HepG2 (cell line): Measurements from ENCODE around the gene MSANTD1. TPM values are rescaled to one million over a fixed set of nuclear protein-coding genes. Genes with fewer than 3 reads are reported as not detected.

Source experiments
- ATAC-seq: fragments of 200-7000 bp; cut with Tn5 transposase; 3 replicates; pipeline ENCODE4 v1.9.1; 2020; ENCODE audit warnings: mild to moderate bottlenecking, moderate library complexity
- BruUV-seq: library from RNA; stranded (reverse); fragments of 400-500 nt; replicated peaks from 2 replicates; lab custom pipeline; 2021; lab: Mats Ljungman, UMichigan
- CTCF ChIA-PET: fragments of 300-600 bp; formaldehyde crosslinking; extraction: SDS; loops from one replicate; lab custom pipeline; 2021; ENCODE audit warnings: low total read pairs, inconsistent platforms, low intra/inter-chr PET ratio; lab: Yijun Ruan, JAX
- POLR2A ChIA-PET: fragments of 350-600 bp; sonication (Branson Sonifier 250); formaldehyde crosslinking; loops from one replicate; lab custom pipeline; 2020; ENCODE audit warnings: antibody characterized with exemption, inconsistent platforms; lab: Yijun Ruan, JAX
- DNase-seq: peaks from one replicate; pipeline ENCODE4 v3.0.0-alpha.2; 2015; ENCODE audit warnings: low spot score
- FAIRE-seq: peaks from 3 replicates; lab custom pipeline; 2011; peaks lifted over from hg19 to GRCh38; lab: Jason Lieb, UNC
- H2AFZ ChIP-seq: one replicate; pipeline ENCODE4 v1.6.1; 2011; ENCODE audit warnings: low read length, inconsistent platforms
- H3K27ac ChIP-seq: fragments of 300-600 bp; 3 replicates; pipeline ENCODE4 v1.8.0; 2011; ENCODE audit warnings: mixed run types, mild to moderate bottlenecking, mixed read lengths, low read length, inconsistent platforms; ENCODE audit not compliant: insufficient read depth; ENCODE audit errors: extremely low read length
- H3K27me3 ChIP-seq, 2 experiments: fragments of 200-600 bp in 1 of 2; 2 replicates in 1 of 2; 3 replicates in 1 of 2; pipeline versions ENCODE4 v1.6.0 to v1.8.0; 2011; ENCODE audit warnings: low read length in 2 of 2, mild to moderate bottlenecking in 2 of 2, moderate library complexity in 2 of 2, inconsistent platforms in 1 of 2; ENCODE audit not compliant: insufficient read depth in 2 of 2, control insufficient read depth in 1 of 2
- H3K36me3 ChIP-seq, 2 experiments: fragments of 200-600 bp in 1 of 2; replicated peaks in 1 of 2; 2 replicates in 1 of 2; 3 replicates in 1 of 2; pipeline versions ENCODE4 v1.5.1 to v1.8.0; 2011; ENCODE audit warnings: low read length in 2 of 2, inconsistent platforms in 1 of 2; ENCODE audit not compliant: insufficient read depth in 2 of 2, control insufficient read depth in 1 of 2
- H3K4me1 ChIP-seq: 2 replicates; pipeline ENCODE4 v1.5.1; 2012; ENCODE audit warnings: low read length, inconsistent platforms; ENCODE audit not compliant: insufficient read depth
- H3K4me2 ChIP-seq: 2 replicates; pipeline ENCODE4 v1.6.0; 2011; ENCODE audit warnings: low read depth, low read length, inconsistent platforms
- H3K4me3 ChIP-seq, 3 experiments: fragments of 200-600 bp in 1 of 3; sonication (generic), shearing (Covaris generic) in 1 of 3; replicated peaks in 1 of 3; 2 replicates each; pipeline ENCODE4 v1.5.1; 2011 to 2016; ENCODE audit warnings: low read length in 3 of 3, inconsistent platforms in 2 of 3, low read depth in 2 of 3, mild to moderate bottlenecking in 2 of 3, control low read depth in 1 of 3, mixed read lengths in 1 of 3; ENCODE audit not compliant: insufficient read depth in 1 of 3
- H3K79me2 ChIP-seq: one replicate; pipeline ENCODE4 v1.6.1; 2011; ENCODE audit warnings: low read length, inconsistent platforms; ENCODE audit not compliant: insufficient read depth
- H3K9ac ChIP-seq: 2 replicates; pipeline ENCODE4 v1.6.0; 2011; ENCODE audit warnings: mild to moderate bottlenecking, low read depth, low read length, inconsistent platforms; ENCODE audit not compliant: insufficient read depth
- H3K9me3 ChIP-seq: 2 replicates; pipeline ENCODE4 v1.5.1; 2012; ENCODE audit warnings: mild to moderate bottlenecking, low read length
- H4K20me1 ChIP-seq: 2 replicates; pipeline ENCODE4 v1.6.0; 2011; ENCODE audit warnings: inconsistent platforms, mild to moderate bottlenecking, low read length, moderate library complexity; ENCODE audit not compliant: insufficient read depth
- BRD4 ChIP-seq: sonication (generic); formaldehyde crosslinking; IDR thresholded peaks from 2 replicates; pipeline ENCODE4 v1.4.0; 2020; ENCODE audit warnings: missing genetic modification reagents
- MATR3 ChIP-seq: sonication (generic); formaldehyde crosslinking; IDR thresholded peaks from 2 replicates; pipeline ENCODE4 v1.4.0; 2020; ENCODE audit warnings: missing genetic modification reagents
- MBD4 ChIP-seq: IDR thresholded peaks from 2 replicates; pipeline ENCODE4 v1.6.1; 2012; ENCODE audit warnings: low read length, inconsistent platforms, borderline replicate concordance
- NKX3-1 ChIP-seq: sonication (generic); formaldehyde crosslinking; IDR thresholded peaks from 2 replicates; pipeline ENCODE4 v1.5.0; 2020; ENCODE audit warnings: missing genetic modification reagents
- PCBP1 ChIP-seq: fragments of 200-400 bp; formaldehyde crosslinking; IDR thresholded peaks from 2 replicates; pipeline ENCODE4 v1.6.1; 2017; ENCODE audit warnings: mild to moderate bottlenecking, low read depth, low read length, borderline replicate concordance
- RBAK ChIP-seq: sonication (generic); formaldehyde crosslinking; IDR thresholded peaks from 2 replicates; pipeline ENCODE4 v1.5.1; 2020; ENCODE audit warnings: mild to moderate bottlenecking, missing genetic modification reagents
- SNRNP70 ChIP-seq: fragments of 200-400 bp; formaldehyde crosslinking; IDR thresholded peaks from 2 replicates; pipeline ENCODE4 v1.6.1; 2017; ENCODE audit warnings: mild to moderate bottlenecking, low read depth, low read length, moderate library complexity
- ZBTB38 ChIP-seq: sonication (generic); formaldehyde crosslinking; IDR thresholded peaks from 2 replicates; pipeline ENCODE4 v1.5.1; 2020; ENCODE audit warnings: mild to moderate bottlenecking, missing genetic modification reagents
- ZNF331 ChIP-seq: sonication (generic); formaldehyde crosslinking; IDR thresholded peaks from 2 replicates; pipeline ENCODE4 v1.4.0; 2020; ENCODE audit warnings: missing genetic modification reagents
- ZNF530 ChIP-seq: sonication (generic); formaldehyde crosslinking; IDR thresholded peaks from 2 replicates; pipeline ENCODE4 v1.5.0; 2020; ENCODE audit warnings: low read depth, mild to moderate bottlenecking, missing genetic modification reagents
- ZNF839 ChIP-seq: sonication (generic); formaldehyde crosslinking; IDR thresholded peaks from 2 replicates; pipeline ENCODE4 v1.4.0; 2020; ENCODE audit warnings: missing genetic modification reagents, mild to moderate bottlenecking, borderline replicate concordance
- WGBS: methylation state at CpG from one replicate; pipeline ENCODE4 v1.1.6; 2017; ENCODE audit warnings: low lambda C conversion rate; 5-methylcytosine and 5-hydroxymethylcytosine counted together
- in situ Hi-C: cut with HindIII; loops from 2 replicates; pipeline ENCODE4 v1.10.0; 2017; ENCODE audit warnings: low pct_unique_long_range_greater_than_20kb; ENCODE audit not compliant: extremely low pct_ligation_motif_present
- intact Hi-C: fragments of 100-400 bp; cut with micrococcal nuclease; formaldehyde crosslinking; loops from one replicate; pipeline ENCODE4 v1.10.0; 2022; ENCODE audit not compliant: unreplicated experiment
- polyA plus RNA-seq, 8 experiments: library from polyadenylated mRNA; depleted of rRNA in 3 of 8; stranded (reverse) in 7 of 8; unstranded in 1 of 8; fragments of >200 nt; fragmentation: Illumina TruSeq in 4 of 8; extraction: Trizol in 4 of 8; gene quantifications; 2 replicates each; pipeline versions ENCODE4 v1.2.1 to v1.2.3, GENCODE V29; 2011 to 2016; ENCODE audit warnings: low read depth in 4 of 8, missing spikeins in 1 of 8, mixed read lengths in 1 of 8; ENCODE audit not compliant: insufficient read depth in 1 of 8
- total RNA-seq, 5 experiments: library from RNA; depleted of rRNA; stranded (reverse); fragments of >200 nt; fragmentation: Illumina TruSeq; extraction: Trizol; gene quantifications; 2 replicates each; pipeline ENCODE4 v1.2.3, GENCODE V29; 2016; ENCODE audit warnings: low read depth in 1 of 5
- TF ChIP-seq, protein P1 (sequence below): sonication (generic); formaldehyde crosslinking; IDR thresholded peaks from 2 replicates; pipeline ENCODE4 v1.5.0; 2020; ENCODE audit warnings: mild to moderate bottlenecking, missing genetic modification reagents
- TF ChIP-seq, protein P2 (sequence below): sonication (generic); formaldehyde crosslinking; IDR thresholded peaks from 2 replicates; pipeline ENCODE4 v1.8.1; 2022; ENCODE audit warnings: low read depth, mild to moderate bottlenecking, missing genetic modification reagents

The MSANTD1 gene
- total and polyA plus RNA-seq, 2 of the 13 experiments (the other 11 are each of a cell fraction or from before 2014, with no cell fraction given) = 0.22 to 0.40 TPM

DNA sequence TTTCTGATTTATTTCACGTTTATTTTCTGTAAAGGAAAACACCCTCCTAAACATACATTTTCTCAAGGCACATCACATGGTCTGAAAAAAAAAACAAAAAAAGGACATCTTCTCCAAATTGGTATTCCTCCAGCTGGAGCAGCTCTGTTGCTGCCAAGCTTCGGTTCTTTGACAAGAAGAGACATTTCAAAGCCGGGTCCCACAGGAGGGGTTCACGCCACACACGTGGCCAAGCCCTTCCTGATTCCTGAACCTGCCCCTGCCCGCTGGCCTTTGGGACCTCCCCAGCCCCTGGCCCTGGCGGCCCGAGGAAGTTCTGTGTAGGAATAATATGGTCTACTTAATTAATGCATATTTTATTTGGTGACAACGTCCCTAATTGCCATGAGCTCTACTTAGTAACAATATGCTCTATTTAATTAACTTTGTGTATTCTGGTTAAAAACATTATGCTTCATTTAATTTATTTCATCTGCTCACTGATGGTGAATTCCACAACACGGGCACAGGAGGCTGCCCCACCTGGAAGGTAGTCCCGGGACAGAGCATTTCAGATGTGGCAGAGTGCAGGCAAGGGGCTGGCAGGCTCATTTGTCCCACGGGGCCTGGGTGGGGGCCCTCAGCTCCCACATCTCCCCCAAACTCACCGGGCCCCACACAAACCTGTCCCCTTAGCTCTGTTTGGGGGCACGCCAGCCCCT, 38.5 kb downstream of the MSANTD1 start:
- Histone ChIP-seq H3K79me2 (peaks cover 13% of the 10 kb centered on the region), H2AFZ (no peak overlapping the region), H3K27ac (no peak overlapping the region), H3K4me1 (peaks cover 83% of the 10 kb centered on the region), H3K4me2 (peak overlapping the region; percentile 95), H3K9me3 (no peaks in the 10 kb centered on the region), H3K27me3 (peaks cover 0 to 7% of the 10 kb centered on the region in 2 experiments; a peak in 1 of 5 replicates), H4K20me1 (no peaks in the 10 kb centered on the region), H3K9ac (peak overlapping the region; percentile 71), H3K4me3 (peak overlapping the region; percentile 59 to 89 (median 64); a peak in 5 of 6 replicates), H3K36me3 (no peaks in the 10 kb centered on the region)
- in situ Hi-C loops = no loop called here
- CTCF ChIA-PET = no interaction called here
- DNase-seq = no peak
- ATAC-seq = no peak
- POLR2A ChIA-PET = no interaction called here
- TF ChIP-seq RBAK (CRISPR knock-in tag) = no peak
- intact Hi-C loops = no loop called here
- FAIRE-seq = no peak
- WGBS = 71% methylated on average over 14 of the region's 14 CpGs
- no TSS peak for BruUV-seq

DNA sequence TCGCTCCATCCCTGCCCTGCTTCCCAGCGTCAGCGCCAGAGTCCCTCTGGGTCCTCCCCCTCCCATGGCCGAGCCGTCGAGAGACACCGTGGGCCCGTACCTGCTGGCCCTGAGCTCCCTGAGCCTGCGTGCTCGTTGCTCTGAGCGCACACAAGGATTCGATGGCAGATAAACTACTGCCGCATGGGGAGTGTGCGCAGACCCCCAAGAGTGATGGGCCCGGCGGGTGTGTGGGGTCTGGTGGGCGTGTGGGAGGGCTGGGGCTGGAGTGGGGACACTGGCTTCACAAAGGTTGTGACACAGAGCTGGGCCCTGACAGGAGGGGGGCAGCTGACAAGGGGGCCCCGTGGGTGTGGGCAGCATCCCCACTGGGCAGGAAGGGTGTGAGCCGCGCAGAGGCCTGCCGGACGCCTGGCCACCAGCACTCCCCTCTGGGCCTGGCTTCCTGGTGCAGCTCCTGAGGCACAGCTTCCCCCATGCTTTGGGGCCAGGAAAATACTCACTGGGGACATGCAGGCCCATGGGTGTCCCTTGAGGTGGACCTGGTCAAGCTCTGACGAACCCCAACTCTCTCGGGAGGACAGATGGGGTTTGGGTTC, 39.1 kb downstream of the MSANTD1 start:
- H3K4me2 ChIP-seq = peak overlapping the region; percentile 2; the same call in 1 of the 2 replicates
- H3K36me3 ChIP-seq = no peaks in the 10 kb centered on the region
- peaks cover 13% of the 10 kb centered on the region for H3K79me2 ChIP-seq
- H4K20me1 ChIP-seq = no peaks in the 10 kb centered on the region
- in situ Hi-C loops = no loop called here
- H2AFZ ChIP-seq = no peak overlapping the region
- no TSS peak for BruUV-seq
- H3K27me3 ChIP-seq = 0 out of 5 replicates have a peak, but pooled peaks cover 0 to 1% of the 10 kb centered on the region in 2 experiments
- peaks cover 77% of the 10 kb centered on the region for H3K4me1 ChIP-seq
- WGBS = 95% methylated on average over 17 of the region's 24 CpGs
- intact Hi-C loops = no loop called here
- CTCF ChIA-PET = no interaction called here
- H3K9ac ChIP-seq = no peak overlapping the region
- FAIRE-seq (no peak), DNase-seq (no peak), ATAC-seq (no peak)
- TF ChIP-seq, protein P1, sequence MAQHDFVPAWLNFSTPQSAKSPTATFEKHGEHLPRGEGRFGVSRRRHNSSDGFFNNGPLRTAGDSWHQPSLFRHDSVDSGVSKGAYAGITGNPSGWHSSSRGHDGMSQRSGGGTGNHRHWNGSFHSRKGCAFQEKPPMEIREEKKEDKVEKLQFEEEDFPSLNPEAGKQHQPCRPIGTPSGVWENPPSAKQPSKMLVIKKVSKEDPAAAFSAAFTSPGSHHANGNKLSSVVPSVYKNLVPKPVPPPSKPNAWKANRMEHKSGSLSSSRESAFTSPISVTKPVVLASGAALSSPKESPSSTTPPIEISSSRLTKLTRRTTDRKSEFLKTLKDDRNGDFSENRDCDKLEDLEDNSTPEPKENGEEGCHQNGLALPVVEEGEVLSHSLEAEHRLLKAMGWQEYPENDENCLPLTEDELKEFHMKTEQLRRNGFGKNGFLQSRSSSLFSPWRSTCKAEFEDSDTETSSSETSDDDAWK (CRISPR knock-in tag) = no peak
- TF ChIP-seq MATR3 (CRISPR knock-in tag) (no peak), NKX3-1 (CRISPR knock-in tag) (no peak), ZNF839 (no peak), ZNF530 (no peak), PCBP1 (0 out of 2 replicates have a peak, but pooled peaks have one; percentile 69), BRD4 (CRISPR knock-in tag) (no peak), ZBTB38 (peak; percentile 66), SNRNP70 (no peak), ZNF331 (CRISPR knock-in tag) (no peak), MBD4 (no peak)
- TF ChIP-seq, protein P2, sequence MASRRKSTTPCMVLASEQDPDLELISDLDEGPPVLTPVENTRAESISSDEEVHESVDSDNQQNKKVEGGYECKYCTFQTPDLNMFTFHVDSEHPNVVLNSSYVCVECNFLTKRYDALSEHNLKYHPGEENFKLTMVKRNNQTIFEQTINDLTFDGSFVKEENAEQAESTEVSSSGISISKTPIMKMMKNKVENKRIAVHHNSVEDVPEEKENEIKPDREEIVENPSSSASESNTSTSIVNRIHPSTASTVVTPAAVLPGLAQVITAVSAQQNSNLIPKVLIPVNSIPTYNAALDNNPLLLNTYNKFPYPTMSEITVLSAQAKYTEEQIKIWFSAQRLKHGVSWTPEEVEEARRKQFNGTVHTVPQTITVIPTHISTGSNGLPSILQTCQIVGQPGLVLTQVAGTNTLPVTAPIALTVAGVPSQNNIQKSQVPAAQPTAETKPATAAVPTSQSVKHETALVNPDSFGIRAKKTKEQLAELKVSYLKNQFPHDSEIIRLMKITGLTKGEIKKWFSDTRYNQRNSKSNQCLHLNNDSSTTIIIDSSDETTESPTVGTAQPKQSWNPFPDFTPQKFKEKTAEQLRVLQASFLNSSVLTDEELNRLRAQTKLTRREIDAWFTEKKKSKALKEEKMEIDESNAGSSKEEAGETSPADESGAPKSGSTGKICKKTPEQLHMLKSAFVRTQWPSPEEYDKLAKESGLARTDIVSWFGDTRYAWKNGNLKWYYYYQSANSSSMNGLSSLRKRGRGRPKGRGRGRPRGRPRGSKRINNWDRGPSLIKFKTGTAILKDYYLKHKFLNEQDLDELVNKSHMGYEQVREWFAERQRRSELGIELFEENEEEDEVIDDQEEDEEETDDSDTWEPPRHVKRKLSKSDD (CRISPR knock-in tag) = no peak
- no peak overlapping the region; a peak in 1 of 6 replicates for H3K4me3 ChIP-seq
- no peak overlapping the region for H3K27ac ChIP-seq
- POLR2A ChIA-PET = no interaction called here
- H3K9me3 ChIP-seq = no peaks in the 10 kb centered on the region
